GM10266 (cell line): Measurements from ENCODE around the gene FRMPD2.

Experiments
- DNase-seq: peaks from one replicate; pipeline ENCODE4 v3.0.0; 2012; ENCODE audit errors: extremely low spot score
- TF ChIP-seq, protein P1 (sequence below): IDR thresholded peaks from 2 replicates; pipeline ENCODE4 v1.5.1; 2012; ENCODE audit warnings: mild to moderate bottlenecking, low read depth; ENCODE audit not compliant: control insufficient read depth, insufficient read depth; ENCODE audit errors: missing control alignments

Gene FRMPD2

DNA sequence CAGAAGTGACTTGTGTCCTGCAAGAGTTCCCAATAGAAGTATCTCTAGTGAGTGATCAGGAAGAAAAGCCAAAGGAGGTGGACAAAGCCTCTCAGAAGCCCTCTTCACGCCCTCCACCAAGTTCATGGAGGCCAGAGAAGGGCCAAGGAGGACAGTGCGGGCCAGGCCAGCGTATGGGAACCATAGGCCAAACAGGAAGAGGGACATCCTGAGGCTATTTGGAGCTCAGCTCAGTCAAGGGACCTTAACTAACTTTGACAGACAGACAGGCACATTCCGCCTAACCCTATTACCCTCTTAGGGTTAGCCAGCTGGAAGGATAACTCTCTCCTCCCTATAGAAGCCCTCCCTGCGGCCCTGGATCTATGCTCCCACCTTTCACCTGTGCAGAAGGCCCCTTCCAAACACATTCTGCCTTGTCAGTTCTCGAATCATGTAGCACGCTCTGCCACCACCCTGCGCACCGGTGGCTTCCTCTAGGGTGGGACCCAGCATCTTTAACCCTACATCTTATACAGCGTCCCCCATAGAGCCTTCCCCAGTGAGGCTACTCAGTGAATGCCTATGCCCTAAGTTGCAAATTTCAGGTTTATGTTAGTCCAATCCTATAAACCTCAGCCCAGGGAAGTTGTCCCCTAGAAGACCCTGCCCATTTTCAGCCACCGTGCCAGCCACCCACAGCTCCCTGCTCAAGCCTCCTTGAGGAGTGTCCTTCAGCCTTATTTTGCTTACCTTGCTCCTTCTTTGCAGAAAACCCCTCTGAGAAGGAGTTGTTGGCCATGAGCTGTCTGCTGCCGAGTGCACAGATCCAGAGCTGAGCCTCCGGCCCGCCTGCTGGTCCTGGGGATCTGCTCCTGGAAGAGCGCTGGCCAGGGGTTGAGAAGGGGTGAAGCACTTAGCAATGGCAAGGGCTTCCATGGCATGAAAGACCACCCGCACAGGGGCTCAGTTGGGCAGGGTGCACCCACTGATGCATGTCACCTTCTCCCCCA, 36.9 kb downstream of the FRMPD2 start:
- TF ChIP-seq, protein P1, sequence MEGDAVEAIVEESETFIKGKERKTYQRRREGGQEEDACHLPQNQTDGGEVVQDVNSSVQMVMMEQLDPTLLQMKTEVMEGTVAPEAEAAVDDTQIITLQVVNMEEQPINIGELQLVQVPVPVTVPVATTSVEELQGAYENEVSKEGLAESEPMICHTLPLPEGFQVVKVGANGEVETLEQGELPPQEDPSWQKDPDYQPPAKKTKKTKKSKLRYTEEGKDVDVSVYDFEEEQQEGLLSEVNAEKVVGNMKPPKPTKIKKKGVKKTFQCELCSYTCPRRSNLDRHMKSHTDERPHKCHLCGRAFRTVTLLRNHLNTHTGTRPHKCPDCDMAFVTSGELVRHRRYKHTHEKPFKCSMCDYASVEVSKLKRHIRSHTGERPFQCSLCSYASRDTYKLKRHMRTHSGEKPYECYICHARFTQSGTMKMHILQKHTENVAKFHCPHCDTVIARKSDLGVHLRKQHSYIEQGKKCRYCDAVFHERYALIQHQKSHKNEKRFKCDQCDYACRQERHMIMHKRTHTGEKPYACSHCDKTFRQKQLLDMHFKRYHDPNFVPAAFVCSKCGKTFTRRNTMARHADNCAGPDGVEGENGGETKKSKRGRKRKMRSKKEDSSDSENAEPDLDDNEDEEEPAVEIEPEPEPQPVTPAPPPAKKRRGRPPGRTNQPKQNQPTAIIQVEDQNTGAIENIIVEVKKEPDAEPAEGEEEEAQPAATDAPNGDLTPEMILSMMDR: no peak

DNA sequence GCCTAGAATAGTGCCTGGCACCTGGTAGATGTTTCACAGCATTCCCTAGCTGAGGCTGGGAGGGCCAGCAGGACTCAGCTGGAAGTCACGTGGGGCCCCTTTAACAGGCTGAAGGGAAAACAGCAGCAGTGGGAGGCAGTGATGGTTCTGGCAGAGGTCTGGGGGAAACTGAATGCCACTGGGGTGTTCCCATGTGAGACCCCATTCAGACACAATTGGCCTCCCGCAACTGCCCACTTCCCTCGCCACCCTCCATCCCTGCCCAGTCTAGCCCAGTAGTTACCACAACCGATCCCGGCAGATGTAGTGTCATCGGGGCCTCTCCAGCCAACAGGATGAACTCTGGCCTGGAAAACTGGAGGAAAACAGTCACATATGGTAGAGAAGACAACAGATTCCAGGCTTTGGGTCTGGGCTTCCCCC, 38.3 kb downstream of the FRMPD2 start:
- no peak for DNase-seq
- TF ChIP-seq, protein P1: no peak

More for the DNA sequence above, 36.9 kb downstream of the FRMPD2 start:
- DNase-seq: no peak

DNA sequence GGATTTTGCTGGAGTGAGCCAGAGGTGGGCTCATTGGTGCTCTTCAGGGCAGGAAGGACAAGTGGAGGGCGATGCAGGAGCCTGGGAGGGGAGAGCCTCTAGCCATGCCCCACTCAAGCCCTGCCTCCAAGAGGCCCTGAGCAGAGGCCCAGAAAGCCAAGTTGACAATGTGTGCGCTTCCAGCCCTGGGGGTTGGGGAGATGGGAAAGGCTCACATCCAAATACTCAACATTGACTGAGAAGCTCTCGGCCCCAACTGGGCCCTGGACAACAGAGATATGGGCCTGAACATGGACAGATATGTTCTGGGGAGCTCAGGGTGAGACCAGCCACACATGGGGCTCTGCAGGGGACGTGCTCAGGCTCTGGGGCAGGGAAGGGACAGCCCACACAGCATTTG, 39.0 kb downstream of the FRMPD2 start:
- DNase-seq: no peak
- TF ChIP-seq, protein P1: no peak

DNA sequence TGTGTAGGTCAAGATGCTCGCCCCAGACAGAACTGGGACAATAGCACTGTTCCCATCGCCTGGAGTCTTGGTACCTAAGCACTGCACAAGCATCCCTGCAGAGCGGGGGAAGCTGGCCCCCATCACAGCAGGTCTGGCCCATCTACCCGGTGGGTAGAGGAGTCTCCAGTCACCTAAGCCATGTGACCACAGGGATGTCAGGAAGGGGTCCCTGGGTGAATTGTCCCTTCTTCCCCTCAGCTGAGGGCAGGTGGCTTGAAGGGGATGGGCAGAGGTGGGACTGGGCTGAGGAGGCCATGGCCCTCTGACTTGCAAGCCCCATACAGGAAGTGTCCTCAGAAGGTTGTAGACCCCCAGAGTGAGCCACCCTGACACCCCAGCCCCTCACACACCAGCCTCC, 39.7 kb downstream of the FRMPD2 start:
- DNase-seq: no peak
- TF ChIP-seq, protein P1: no peak

DNA sequence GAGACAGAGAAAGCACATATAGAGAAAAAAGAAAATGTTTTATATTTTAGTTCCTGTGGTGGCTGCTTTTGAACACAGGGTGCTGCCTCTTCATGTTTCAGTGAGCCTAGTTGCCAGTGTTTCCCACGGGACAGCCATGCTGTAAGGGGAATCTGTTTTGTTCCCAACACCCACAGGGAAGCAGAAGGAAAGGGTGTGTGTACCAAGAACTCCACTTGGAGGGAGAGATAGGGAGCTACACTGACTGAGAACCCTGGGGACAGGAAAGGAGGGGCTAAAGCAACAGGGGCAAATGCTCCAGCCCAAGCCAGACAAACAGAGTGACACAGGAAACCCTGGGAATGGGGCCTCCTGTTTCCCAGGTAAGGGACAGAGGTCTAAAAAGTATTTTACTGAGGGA, 40.2 kb downstream of the FRMPD2 start:
- DNase-seq: no peak
- TF ChIP-seq, protein P1: no peak

DNA sequence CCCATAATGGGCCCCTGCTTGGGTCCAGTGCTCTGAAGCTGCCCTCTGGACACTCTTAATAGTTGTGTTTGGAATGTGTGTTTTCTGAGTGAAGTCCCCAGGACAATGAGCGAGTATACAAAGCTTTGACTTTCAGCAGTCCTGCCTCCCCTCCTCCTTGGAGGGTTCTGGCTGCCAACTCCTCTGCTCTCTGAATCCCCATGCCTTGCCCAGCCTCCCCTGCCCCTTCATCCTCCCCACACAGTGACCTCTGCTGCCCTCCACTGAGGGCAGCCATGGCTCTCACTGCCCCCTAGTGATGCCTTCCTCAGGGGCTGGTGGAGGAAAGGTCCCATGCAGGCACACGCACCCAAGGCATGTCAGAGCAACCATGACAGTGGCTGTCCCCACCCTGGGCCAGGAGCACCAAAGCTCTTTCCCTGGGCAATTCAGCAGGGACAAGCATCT, 40.9 kb downstream of the FRMPD2 start:
- TF ChIP-seq, protein P1: no peak

More for the DNA sequence above, 40.9 kb downstream of the FRMPD2 start:
- no peak for DNase-seq
